Endothelial cell of umbilical vein (primary cell): ENCODE data around the gene ATOSB.

Experiments
- EZH2 ChIP-seq: IDR thresholded peaks from 2 replicates; pipeline ENCODE4 v1.6.1; 2012; ENCODE audit warnings: borderline replicate concordance, low read depth, mild to moderate bottlenecking, moderate library complexity, low read length, inconsistent platforms; ENCODE audit not compliant: severe bottlenecking
- FOS ChIP-seq: IDR thresholded peaks from 2 replicates; pipeline ENCODE4 v1.6.1; 2011; ENCODE audit warnings: mild to moderate bottlenecking, low read length, moderate library complexity, borderline replicate concordance; ENCODE audit not compliant: insufficient read depth
- MYC ChIP-seq: IDR thresholded peaks from one replicate; pipeline ENCODE4 v1.6.1; 2011; ENCODE audit warnings: mild to moderate bottlenecking, low read depth, low read length
- POLR2A ChIP-seq: IDR thresholded peaks from 2 replicates; pipeline ENCODE4 v1.6.1; 2012; ENCODE audit warnings: low read depth, mild to moderate bottlenecking, control low read depth, low read length
- POLR2AphosphoS5 ChIP-seq: IDR thresholded peaks from 2 replicates; pipeline ENCODE4 v1.6.1; 2012; ENCODE audit warnings: low read depth, mild to moderate bottlenecking, control low read depth, low read length, moderate library complexity; ENCODE audit not compliant: insufficient read depth
- TF ChIP-seq, protein P1 (sequence below), 2 donors: IDR thresholded peaks; 1 replicate in 1 of 2; 2 replicates in 1 of 2; pipeline ENCODE4 v1.5.1; 2011; ENCODE audit warnings: low read length in 2 of 2, mild to moderate bottlenecking in 2 of 2, moderate library complexity in 2 of 2, control low read depth in 1 of 2, inconsistent platforms in 1 of 2, low read depth in 1 of 2; ENCODE audit not compliant: insufficient read depth in 1 of 2; ENCODE audit errors: extremely low read depth in 1 of 2
- TF ChIP-seq, protein P2 (sequence below): IDR thresholded peaks from 2 replicates; pipeline ENCODE4 v1.6.1; 2011; ENCODE audit not compliant: insufficient read depth, insufficient read length

DNA sequence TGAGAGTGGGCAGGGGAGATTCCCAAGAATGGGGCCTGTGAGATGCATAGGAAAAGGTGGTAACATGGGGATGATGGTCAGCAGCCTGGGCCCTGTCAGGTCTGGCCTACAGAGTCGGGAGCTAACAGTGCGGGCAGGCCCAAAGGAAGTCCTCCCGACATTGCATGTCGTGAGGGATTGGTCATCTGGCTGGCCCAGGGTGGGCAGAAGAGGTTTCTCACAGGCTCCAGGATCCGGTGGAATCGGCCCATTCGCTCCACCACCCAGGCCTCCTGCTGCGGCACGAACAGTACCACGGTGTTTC lies 13.2 kb downstream of the ATOSB start:
- TF ChIP-seq, protein P1, sequence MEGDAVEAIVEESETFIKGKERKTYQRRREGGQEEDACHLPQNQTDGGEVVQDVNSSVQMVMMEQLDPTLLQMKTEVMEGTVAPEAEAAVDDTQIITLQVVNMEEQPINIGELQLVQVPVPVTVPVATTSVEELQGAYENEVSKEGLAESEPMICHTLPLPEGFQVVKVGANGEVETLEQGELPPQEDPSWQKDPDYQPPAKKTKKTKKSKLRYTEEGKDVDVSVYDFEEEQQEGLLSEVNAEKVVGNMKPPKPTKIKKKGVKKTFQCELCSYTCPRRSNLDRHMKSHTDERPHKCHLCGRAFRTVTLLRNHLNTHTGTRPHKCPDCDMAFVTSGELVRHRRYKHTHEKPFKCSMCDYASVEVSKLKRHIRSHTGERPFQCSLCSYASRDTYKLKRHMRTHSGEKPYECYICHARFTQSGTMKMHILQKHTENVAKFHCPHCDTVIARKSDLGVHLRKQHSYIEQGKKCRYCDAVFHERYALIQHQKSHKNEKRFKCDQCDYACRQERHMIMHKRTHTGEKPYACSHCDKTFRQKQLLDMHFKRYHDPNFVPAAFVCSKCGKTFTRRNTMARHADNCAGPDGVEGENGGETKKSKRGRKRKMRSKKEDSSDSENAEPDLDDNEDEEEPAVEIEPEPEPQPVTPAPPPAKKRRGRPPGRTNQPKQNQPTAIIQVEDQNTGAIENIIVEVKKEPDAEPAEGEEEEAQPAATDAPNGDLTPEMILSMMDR (IDR thresholded peaks at IDR 0.05; ENCODE audit: extremely low read depth in 1 of 2, insufficient read depth in 1 of 2, low read depth in 1 of 2, low read length in 2 of 2): no peak
- TF ChIP-seq POLR2A (no peak), FOS (no peak), EZH2 (no peak), POLR2AphosphoS5 (no peak), MYC (no peak)
- TF ChIP-seq, protein P2, sequence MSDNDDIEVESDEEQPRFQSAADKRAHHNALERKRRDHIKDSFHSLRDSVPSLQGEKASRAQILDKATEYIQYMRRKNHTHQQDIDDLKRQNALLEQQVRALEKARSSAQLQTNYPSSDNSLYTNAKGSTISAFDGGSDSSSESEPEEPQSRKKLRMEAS: no peak
